Panc1 (cell line): Measurements from ENCODE around the gene APEH. TPM values are rescaled to one million over a fixed set of nuclear protein-coding genes. Genes with fewer than 3 reads are reported as not detected.

Source experiments
- ATAC-seq: fragments of 200-7000 bp; cut with Tn5 transposase; 2 replicates; pipeline ENCODE4 v1.9.1; 2020; ENCODE audit warnings: mild to moderate bottlenecking, moderate library complexity
- BruUV-seq: library from RNA; stranded (reverse); fragments of 400-500 nt; replicated peaks from 2 replicates; lab custom pipeline; 2021; lab: Mats Ljungman, UMichigan
- CTCF ChIA-PET: fragments of 300-600 bp; sonication (Branson Sonifier 250); formaldehyde crosslinking; loops from one replicate; lab custom pipeline; 2022; ENCODE audit warnings: antibody characterized with exemption; lab: Charles Lee
- POLR2A ChIA-PET: fragments of 300-600 bp; sonication (Branson Sonifier 250); formaldehyde crosslinking; loops from one replicate; lab custom pipeline; 2022; ENCODE audit warnings: antibody characterized with exemption; lab: Charles Lee
- DNase-seq: peaks from one replicate; pipeline ENCODE4 v3.0.0-alpha.2; 2010; ENCODE audit warnings: low read depth, low spot score
- H3K27ac ChIP-seq: 2 replicates; pipeline ENCODE4 v1.5.1; 2011; ENCODE audit warnings: mild to moderate bottlenecking, low read length, inconsistent platforms
- H3K27me3 ChIP-seq: fragments of 200-500 bp; sonication (Bioruptor generic); 2 replicates; pipeline ENCODE4 v1.6.0; 2014; ENCODE audit warnings: low read length, inconsistent platforms; ENCODE audit not compliant: control insufficient read depth, insufficient read depth
- H3K36me3 ChIP-seq: fragments of 200-500 bp; sonication (Bioruptor generic); 2 replicates; pipeline ENCODE4 v1.5.1; 2014; ENCODE audit warnings: inconsistent platforms, mild to moderate bottlenecking, low read length, moderate library complexity; ENCODE audit not compliant: control insufficient read depth, insufficient read depth
- H3K4me1 ChIP-seq: 2 replicates; pipeline ENCODE4 v1.5.1; 2011; ENCODE audit warnings: inconsistent platforms, mild to moderate bottlenecking, low read length, moderate library complexity; ENCODE audit not compliant: control insufficient read depth, insufficient read depth
- H3K4me3 ChIP-seq, 2 experiments: 2 replicates each; pipeline ENCODE4 v1.5.1; 2011 to 2012; ENCODE audit warnings: low read depth in 2 of 2, low read length in 2 of 2, mild to moderate bottlenecking in 2 of 2, inconsistent platforms in 1 of 2, moderate library complexity in 1 of 2
- H3K9me3 ChIP-seq: fragments of 200-500 bp; sonication (Bioruptor generic); 2 replicates; pipeline ENCODE4 v1.5.1; 2014; ENCODE audit warnings: low read depth, mild to moderate bottlenecking, inconsistent platforms, low read length, moderate library complexity; ENCODE audit not compliant: control insufficient read depth, insufficient read depth
- POLR2AphosphoS5 ChIP-seq: IDR thresholded peaks from 2 replicates; pipeline ENCODE4 v1.6.1; 2012; ENCODE audit warnings: mild to moderate bottlenecking, low read depth, low read length, moderate library complexity
- SIN3A ChIP-seq: IDR thresholded peaks from 2 replicates; pipeline ENCODE4 v1.6.1; 2012; ENCODE audit warnings: low read depth, mild to moderate bottlenecking, low read length, moderate library complexity, borderline replicate concordance; ENCODE audit not compliant: insufficient read depth
- TCF7L2 ChIP-seq: IDR thresholded peaks from 2 replicates; pipeline ENCODE4 v1.6.1; 2011; ENCODE audit warnings: mild to moderate bottlenecking, low read depth, low read length, inconsistent platforms
- in situ Hi-C: cut with HindIII; loops from 2 replicates; pipeline ENCODE4 v1.10.0; 2016; ENCODE audit warnings: low sequenced_read_pairs, low pct_unique_long_range_greater_than_20kb
- intact Hi-C: fragments of 100-400 bp; cut with micrococcal nuclease; formaldehyde crosslinking; loops from one replicate; pipeline ENCODE4 v1.10.0; 2022; ENCODE audit not compliant: unreplicated experiment
- total RNA-seq: library from RNA; stranded (reverse); gene quantifications from one replicate; pipeline ENCODE4 v1.2.1, GENCODE V29; 2021; ENCODE audit not compliant: unreplicated experiment
- TF ChIP-seq, protein P1 (sequence below): fragments of 450-650 bp; IDR thresholded peaks from 2 replicates; pipeline ENCODE4 v1.5.1; 2017; ENCODE audit warnings: mild to moderate bottlenecking
- TF ChIP-seq, protein P2 (sequence below), 2 experiments: IDR thresholded peaks; 2 replicates each; pipeline ENCODE4 v1.6.1; 2011 to 2012; ENCODE audit warnings: low read depth in 2 of 2, control low read depth in 1 of 2, low read length in 1 of 2, mild to moderate bottlenecking in 1 of 2, moderate library complexity in 1 of 2; ENCODE audit not compliant: insufficient read depth in 1 of 2

Gene APEH
- total RNA-seq, 1 experiment from 2014 or later, result 131 TPM

DNA sequence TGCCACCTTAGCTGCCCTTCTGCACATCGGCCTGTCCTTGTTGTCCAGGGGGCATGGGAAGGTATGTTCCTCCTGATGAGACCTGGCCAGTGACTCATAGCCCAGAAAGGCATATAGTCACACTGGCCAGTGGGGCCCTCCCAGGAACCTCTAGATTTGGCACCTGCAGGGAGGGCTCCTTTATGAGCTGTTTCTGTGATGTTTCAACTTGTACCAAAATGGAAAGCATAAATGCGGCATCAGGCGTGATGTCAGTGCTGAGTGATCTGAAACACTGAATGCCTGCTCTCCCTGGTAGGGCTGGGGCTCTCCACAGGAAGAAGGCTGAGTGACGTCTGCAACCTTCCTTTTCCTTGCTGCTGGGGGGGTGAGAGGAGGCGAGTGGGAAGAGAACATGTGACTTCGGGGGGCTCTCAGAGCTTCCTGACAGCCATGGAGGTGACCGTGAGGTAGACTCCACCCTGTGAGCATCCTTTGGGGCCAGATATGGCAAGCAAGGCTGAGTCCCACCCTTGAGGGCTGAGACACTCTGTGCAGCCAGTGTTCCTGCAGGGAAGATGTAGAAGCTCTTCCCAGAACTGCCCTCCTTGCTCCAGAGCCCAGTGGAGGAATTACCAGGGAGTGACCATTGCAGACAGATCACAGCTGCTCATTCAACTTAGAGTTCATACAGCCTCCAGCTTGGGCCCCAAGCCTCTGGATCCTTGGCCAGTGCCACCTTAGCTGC lies 37.1 kb upstream of the APEH start:
- no peak overlapping the region for H3K4me3 ChIP-seq
- no peaks in the 10 kb centered on the region for H3K27me3 ChIP-seq
- POLR2A ChIA-PET, result interaction anchor here (1.1 kb wide), 1 partner anchor 40 kb away, joined by 3 read pairs; no protein-coding TSS in a partner anchor
- no peaks in the 10 kb centered on the region for H3K4me1 ChIP-seq
- no peaks in the 10 kb centered on the region for H3K36me3 ChIP-seq
- no peak for ATAC-seq
- CTCF ChIA-PET, result no interaction called here
- H3K9me3 ChIP-seq, result no peaks in the 10 kb centered on the region
- BruUV-seq, result no TSS peak
- intact Hi-C loops, result no loop called here
- no peak overlapping the region for H3K27ac ChIP-seq
- DNase-seq, result no peak
- TF ChIP-seq SIN3A (no peak), POLR2AphosphoS5 (no peak), TCF7L2 (no peak)
- TF ChIP-seq, protein P1, sequence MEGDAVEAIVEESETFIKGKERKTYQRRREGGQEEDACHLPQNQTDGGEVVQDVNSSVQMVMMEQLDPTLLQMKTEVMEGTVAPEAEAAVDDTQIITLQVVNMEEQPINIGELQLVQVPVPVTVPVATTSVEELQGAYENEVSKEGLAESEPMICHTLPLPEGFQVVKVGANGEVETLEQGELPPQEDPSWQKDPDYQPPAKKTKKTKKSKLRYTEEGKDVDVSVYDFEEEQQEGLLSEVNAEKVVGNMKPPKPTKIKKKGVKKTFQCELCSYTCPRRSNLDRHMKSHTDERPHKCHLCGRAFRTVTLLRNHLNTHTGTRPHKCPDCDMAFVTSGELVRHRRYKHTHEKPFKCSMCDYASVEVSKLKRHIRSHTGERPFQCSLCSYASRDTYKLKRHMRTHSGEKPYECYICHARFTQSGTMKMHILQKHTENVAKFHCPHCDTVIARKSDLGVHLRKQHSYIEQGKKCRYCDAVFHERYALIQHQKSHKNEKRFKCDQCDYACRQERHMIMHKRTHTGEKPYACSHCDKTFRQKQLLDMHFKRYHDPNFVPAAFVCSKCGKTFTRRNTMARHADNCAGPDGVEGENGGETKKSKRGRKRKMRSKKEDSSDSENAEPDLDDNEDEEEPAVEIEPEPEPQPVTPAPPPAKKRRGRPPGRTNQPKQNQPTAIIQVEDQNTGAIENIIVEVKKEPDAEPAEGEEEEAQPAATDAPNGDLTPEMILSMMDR, result no peak
- TF ChIP-seq, protein P2, sequence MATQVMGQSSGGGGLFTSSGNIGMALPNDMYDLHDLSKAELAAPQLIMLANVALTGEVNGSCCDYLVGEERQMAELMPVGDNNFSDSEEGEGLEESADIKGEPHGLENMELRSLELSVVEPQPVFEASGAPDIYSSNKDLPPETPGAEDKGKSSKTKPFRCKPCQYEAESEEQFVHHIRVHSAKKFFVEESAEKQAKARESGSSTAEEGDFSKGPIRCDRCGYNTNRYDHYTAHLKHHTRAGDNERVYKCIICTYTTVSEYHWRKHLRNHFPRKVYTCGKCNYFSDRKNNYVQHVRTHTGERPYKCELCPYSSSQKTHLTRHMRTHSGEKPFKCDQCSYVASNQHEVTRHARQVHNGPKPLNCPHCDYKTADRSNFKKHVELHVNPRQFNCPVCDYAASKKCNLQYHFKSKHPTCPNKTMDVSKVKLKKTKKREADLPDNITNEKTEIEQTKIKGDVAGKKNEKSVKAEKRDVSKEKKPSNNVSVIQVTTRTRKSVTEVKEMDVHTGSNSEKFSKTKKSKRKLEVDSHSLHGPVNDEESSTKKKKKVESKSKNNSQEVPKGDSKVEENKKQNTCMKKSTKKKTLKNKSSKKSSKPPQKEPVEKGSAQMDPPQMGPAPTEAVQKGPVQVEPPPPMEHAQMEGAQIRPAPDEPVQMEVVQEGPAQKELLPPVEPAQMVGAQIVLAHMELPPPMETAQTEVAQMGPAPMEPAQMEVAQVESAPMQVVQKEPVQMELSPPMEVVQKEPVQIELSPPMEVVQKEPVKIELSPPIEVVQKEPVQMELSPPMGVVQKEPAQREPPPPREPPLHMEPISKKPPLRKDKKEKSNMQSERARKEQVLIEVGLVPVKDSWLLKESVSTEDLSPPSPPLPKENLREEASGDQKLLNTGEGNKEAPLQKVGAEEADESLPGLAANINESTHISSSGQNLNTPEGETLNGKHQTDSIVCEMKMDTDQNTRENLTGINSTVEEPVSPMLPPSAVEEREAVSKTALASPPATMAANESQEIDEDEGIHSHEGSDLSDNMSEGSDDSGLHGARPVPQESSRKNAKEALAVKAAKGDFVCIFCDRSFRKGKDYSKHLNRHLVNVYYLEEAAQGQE (IDR thresholded peaks at IDR 0.05; ENCODE audit: insufficient read depth in 1 of 2, low read depth in 2 of 2, low read length in 1 of 2), result no peak
- in situ Hi-C loops, result no loop called here

DNA sequence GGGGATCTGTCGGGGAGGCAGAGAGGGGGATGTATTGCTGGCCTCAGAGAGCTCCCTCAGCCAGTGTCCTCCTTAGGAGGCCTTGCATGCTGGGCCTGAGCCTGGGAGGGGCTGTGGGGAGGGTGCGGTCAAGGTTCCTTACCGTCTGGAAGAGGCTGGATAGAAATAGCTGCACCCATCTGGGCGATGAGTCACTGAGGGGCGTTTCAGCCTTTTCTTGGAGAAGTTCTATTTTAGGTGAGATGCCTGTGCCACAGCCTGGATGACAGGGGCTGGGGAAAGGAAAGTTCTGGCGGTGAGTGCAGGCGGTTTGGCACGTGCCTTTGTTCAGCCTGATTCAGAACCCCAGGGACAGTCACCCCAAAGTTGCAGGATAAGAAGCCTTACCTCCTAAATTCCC lies 35.7 kb upstream of the APEH start:
- H3K27me3 ChIP-seq, result no peaks in the 10 kb centered on the region
- intact Hi-C loops (no loop called here), in situ Hi-C loops (no loop called here)
- ATAC-seq (no peak), DNase-seq (no peak)
- TF ChIP-seq SIN3A, result no peak
- TF ChIP-seq, protein P1, result no peak
- no peak for TF ChIP-seq TCF7L2
- TF ChIP-seq, protein P2 (IDR thresholded peaks at IDR 0.05; ENCODE audit: insufficient read depth in 1 of 2, low read depth in 2 of 2, low read length in 1 of 2), result no peak
- TF ChIP-seq POLR2AphosphoS5, result no peak
- ChIA-PET POLR2A (interaction anchor here (1.1 kb wide), 1 partner anchor 42 kb away, joined by 3 read pairs; no protein-coding TSS in a partner anchor), CTCF (interaction anchor here (0.6 kb wide), 1 partner anchor 934 kb away, joined by 3 read pairs; no protein-coding TSS in a partner anchor)
- BruUV-seq, result no TSS peak
- no peak overlapping the region for H3K4me3 ChIP-seq
- no peaks in the 10 kb centered on the region for H3K4me1 ChIP-seq
- no peaks in the 10 kb centered on the region for H3K9me3 ChIP-seq
- H3K27ac ChIP-seq, result no peak overlapping the region
- H3K36me3 ChIP-seq, result no peaks in the 10 kb centered on the region
